ENCODE data around the gene WASL. TPM values are rescaled to one million over a fixed set of nuclear protein-coding genes. Genes with fewer than 3 reads are reported as not detected.

The WASL gene
- polyA plus RNA-seq, 1 donor from 2014 or later = 22.5 TPM

DNA sequence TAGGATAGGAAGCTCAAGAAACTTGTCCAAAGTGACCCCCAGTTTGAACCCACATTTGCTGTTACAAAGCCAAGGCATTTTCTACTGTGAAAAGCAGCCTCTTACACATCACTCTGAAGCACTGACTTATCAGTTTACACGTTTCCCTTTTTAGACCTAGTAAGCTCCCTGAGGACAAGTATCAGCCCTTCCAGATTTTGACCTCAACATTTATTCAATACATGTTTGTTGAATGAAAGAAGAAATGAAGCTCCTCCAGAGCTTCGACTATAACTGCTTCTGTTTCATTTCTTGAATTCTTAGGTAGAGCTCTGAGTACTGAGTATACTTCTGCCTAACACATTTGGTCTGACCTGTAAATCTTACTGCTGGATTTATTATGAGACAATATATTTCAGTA, 2.7 kb downstream of the WASL start:
- H3K9ac ChIP-seq (ENCODE audit: low read length) = no peak overlapping the region

DNA sequence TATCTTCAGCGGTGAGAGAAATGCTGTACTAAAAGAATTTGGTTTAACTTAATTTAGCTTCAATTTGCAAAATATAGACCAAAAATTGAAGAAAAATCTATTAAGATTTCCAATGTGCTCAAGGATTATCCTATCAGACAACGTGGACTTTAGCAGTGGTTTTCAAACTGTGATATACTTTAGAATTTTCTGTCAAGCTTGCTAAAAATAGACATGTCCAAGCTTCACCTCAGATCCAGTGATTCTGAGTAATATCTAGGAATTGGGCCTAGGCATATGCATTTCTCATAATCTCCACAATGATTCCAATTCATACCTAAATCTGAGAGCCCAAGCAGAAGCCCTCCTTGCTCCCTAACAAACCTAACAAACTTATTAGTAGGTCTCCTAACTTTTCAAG, 3.4 kb downstream of the WASL start:
- peak overlapping the region; percentile 92 for H3K4me2 ChIP-seq (ENCODE audit: low read length)
- no peaks in the 10 kb centered on the region for H3K27me3 ChIP-seq (ENCODE audit: insufficient read depth, low read depth, low read length)
- peaks cover 11% of the 10 kb centered on the region for H3F3A ChIP-seq (ENCODE audit: insufficient read depth, low read length, poor library complexity, severe bottlenecking)
- H3K27ac ChIP-seq (ENCODE audit: low read length) = no peak overlapping the region
- H3K9ac ChIP-seq (ENCODE audit: low read length) = no peak overlapping the region
- TF ChIP-seq, protein P1, sequence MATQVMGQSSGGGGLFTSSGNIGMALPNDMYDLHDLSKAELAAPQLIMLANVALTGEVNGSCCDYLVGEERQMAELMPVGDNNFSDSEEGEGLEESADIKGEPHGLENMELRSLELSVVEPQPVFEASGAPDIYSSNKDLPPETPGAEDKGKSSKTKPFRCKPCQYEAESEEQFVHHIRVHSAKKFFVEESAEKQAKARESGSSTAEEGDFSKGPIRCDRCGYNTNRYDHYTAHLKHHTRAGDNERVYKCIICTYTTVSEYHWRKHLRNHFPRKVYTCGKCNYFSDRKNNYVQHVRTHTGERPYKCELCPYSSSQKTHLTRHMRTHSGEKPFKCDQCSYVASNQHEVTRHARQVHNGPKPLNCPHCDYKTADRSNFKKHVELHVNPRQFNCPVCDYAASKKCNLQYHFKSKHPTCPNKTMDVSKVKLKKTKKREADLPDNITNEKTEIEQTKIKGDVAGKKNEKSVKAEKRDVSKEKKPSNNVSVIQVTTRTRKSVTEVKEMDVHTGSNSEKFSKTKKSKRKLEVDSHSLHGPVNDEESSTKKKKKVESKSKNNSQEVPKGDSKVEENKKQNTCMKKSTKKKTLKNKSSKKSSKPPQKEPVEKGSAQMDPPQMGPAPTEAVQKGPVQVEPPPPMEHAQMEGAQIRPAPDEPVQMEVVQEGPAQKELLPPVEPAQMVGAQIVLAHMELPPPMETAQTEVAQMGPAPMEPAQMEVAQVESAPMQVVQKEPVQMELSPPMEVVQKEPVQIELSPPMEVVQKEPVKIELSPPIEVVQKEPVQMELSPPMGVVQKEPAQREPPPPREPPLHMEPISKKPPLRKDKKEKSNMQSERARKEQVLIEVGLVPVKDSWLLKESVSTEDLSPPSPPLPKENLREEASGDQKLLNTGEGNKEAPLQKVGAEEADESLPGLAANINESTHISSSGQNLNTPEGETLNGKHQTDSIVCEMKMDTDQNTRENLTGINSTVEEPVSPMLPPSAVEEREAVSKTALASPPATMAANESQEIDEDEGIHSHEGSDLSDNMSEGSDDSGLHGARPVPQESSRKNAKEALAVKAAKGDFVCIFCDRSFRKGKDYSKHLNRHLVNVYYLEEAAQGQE (IDR thresholded peaks at IDR 0.05; ENCODE audit: borderline replicate concordance) = no peak
- TF ChIP-seq, protein P2, sequence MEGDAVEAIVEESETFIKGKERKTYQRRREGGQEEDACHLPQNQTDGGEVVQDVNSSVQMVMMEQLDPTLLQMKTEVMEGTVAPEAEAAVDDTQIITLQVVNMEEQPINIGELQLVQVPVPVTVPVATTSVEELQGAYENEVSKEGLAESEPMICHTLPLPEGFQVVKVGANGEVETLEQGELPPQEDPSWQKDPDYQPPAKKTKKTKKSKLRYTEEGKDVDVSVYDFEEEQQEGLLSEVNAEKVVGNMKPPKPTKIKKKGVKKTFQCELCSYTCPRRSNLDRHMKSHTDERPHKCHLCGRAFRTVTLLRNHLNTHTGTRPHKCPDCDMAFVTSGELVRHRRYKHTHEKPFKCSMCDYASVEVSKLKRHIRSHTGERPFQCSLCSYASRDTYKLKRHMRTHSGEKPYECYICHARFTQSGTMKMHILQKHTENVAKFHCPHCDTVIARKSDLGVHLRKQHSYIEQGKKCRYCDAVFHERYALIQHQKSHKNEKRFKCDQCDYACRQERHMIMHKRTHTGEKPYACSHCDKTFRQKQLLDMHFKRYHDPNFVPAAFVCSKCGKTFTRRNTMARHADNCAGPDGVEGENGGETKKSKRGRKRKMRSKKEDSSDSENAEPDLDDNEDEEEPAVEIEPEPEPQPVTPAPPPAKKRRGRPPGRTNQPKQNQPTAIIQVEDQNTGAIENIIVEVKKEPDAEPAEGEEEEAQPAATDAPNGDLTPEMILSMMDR (IDR thresholded peaks at IDR 0.05; ENCODE audit: poor library complexity, severe bottlenecking) = no peak
- TF ChIP-seq EP300 (conservative IDR thresholded peaks at IDR 0.05; ENCODE audit: poor library complexity, severe bottlenecking) = no peak
- no peak for TF ChIP-seq EZH2 (IDR thresholded peaks at IDR 0.05; ENCODE audit: borderline replicate concordance, insufficient read depth, low read length, poor library complexity, severe bottlenecking)
- no peak for TF ChIP-seq MXI1 (conservative IDR thresholded peaks at IDR 0.05; ENCODE audit: poor library complexity, severe bottlenecking)
- no peak for TF ChIP-seq POLR2AphosphoS5 (IDR thresholded peaks at IDR 0.05)
- TF ChIP-seq RAD21 (conservative IDR thresholded peaks at IDR 0.05) = no peak
- TF ChIP-seq TAF1 (IDR thresholded peaks at IDR 0.05; ENCODE audit: low read depth) = no peak
- no peak for TF ChIP-seq SMC3 (conservative IDR thresholded peaks at IDR 0.05; ENCODE audit: poor library complexity)
- no peaks in the 10 kb centered on the region for H3K9me3 ChIP-seq (ENCODE audit: low read length)
- H2AFZ ChIP-seq (ENCODE audit: low read depth, low read length) = no peak overlapping the region
- H3K79me2 ChIP-seq (replicated peaks; ENCODE audit: insufficient read depth, low read length) = peaks cover 82% of the 10 kb centered on the region
- no peaks in the 10 kb centered on the region for H3K36me3 ChIP-seq (ENCODE audit: insufficient read depth, low read length)
- H3K9me2 ChIP-seq (ENCODE audit: insufficient read depth, low read length) = no peaks in the 10 kb centered on the region
- H3K4me3 ChIP-seq (ENCODE audit: low read length) = peak overlapping the region; percentile 80
- no peaks in the 10 kb centered on the region for H4K20me1 ChIP-seq (ENCODE audit: insufficient read depth)

More for the DNA sequence above, 2.7 kb downstream of the WASL start:
- H3K27ac ChIP-seq (ENCODE audit: low read length) = no peak overlapping the region
- no peaks in the 10 kb centered on the region for H3K9me3 ChIP-seq (ENCODE audit: low read length)
- no peaks in the 10 kb centered on the region for H3K27me3 ChIP-seq (ENCODE audit: insufficient read depth, low read depth, low read length)
- no peaks in the 10 kb centered on the region for H3K36me3 ChIP-seq (ENCODE audit: insufficient read depth, low read length)
- H3K4me2 ChIP-seq (ENCODE audit: low read length) = peak overlapping the region; percentile 92
- no peaks in the 10 kb centered on the region for H3K9me2 ChIP-seq (ENCODE audit: insufficient read depth, low read length)
- H3K4me3 ChIP-seq (ENCODE audit: low read length) = peak overlapping the region; percentile 80
- no peak overlapping the region for H2AFZ ChIP-seq (ENCODE audit: low read depth, low read length)
- peaks cover 82% of the 10 kb centered on the region for H3K79me2 ChIP-seq (replicated peaks; ENCODE audit: insufficient read depth, low read length)
- peaks cover 11% of the 10 kb centered on the region for H3F3A ChIP-seq (ENCODE audit: insufficient read depth, low read length, poor library complexity, severe bottlenecking)
- TF ChIP-seq, protein P2 (IDR thresholded peaks at IDR 0.05; ENCODE audit: poor library complexity, severe bottlenecking) = no peak
- TF ChIP-seq POLR2AphosphoS5 (IDR thresholded peaks at IDR 0.05) (no peak), MXI1 (conservative IDR thresholded peaks at IDR 0.05; ENCODE audit: poor library complexity, severe bottlenecking) (no peak), EZH2 (IDR thresholded peaks at IDR 0.05; ENCODE audit: borderline replicate concordance, insufficient read depth, low read length, poor library complexity, severe bottlenecking) (no peak), EP300 (conservative IDR thresholded peaks at IDR 0.05; ENCODE audit: poor library complexity, severe bottlenecking) (no peak), SMC3 (conservative IDR thresholded peaks at IDR 0.05; ENCODE audit: poor library complexity) (no peak), RAD21 (conservative IDR thresholded peaks at IDR 0.05) (no peak), TAF1 (IDR thresholded peaks at IDR 0.05; ENCODE audit: low read depth) (no peak)
- TF ChIP-seq, protein P1 (IDR thresholded peaks at IDR 0.05; ENCODE audit: borderline replicate concordance) = no peak
- H4K20me1 ChIP-seq (ENCODE audit: insufficient read depth) = no peaks in the 10 kb centered on the region

Data from neural cell (in vitro differentiated cells).